ENCODE data around the gene SLC22A7.

SLC22A7 gene

GRCh38 chr6:43308990-43309477 is 11.0 kb downstream of the SLC22A7 start:
- H3K4me3 ChIP-seq (ENCODE audit: low read depth, low read length): no peak overlapping the region
- TF ChIP-seq CTCF (conservative IDR thresholded peaks at IDR 0.05; ENCODE audit: low read depth, low read length): no peak
- no peak for DNase-seq (ENCODE audit: low read depth)

GRCh38 chr6:43310134-43310533 is 12.1 kb downstream of the SLC22A7 start:
- H3K4me3 ChIP-seq (ENCODE audit: low read depth, low read length): no peak overlapping the region
- no peak for TF ChIP-seq CTCF (conservative IDR thresholded peaks at IDR 0.05; ENCODE audit: low read depth, low read length)
- DNase-seq (ENCODE audit: low read depth): no peak

- DNase-seq (ENCODE audit: low read depth): no peak
- H3K4me3 ChIP-seq (ENCODE audit: low read depth, low read length): no peak overlapping the region
- TF ChIP-seq CTCF (conservative IDR thresholded peaks at IDR 0.05; ENCODE audit: low read depth, low read length): no peak
Observed at GRCh38 chr6:43310624-43311023, 12.6 kb downstream of the SLC22A7 start.

- no peak for DNase-seq (ENCODE audit: low read depth)
- no peak overlapping the region for H3K4me3 ChIP-seq (ENCODE audit: low read depth, low read length)
- no peak for TF ChIP-seq CTCF (conservative IDR thresholded peaks at IDR 0.05; ENCODE audit: low read depth, low read length)
Observed at GRCh38 chr6:43311666-43312065, 13.6 kb downstream of the SLC22A7 start.

GRCh38 chr6:43313813-43314212 is 15.8 kb downstream of the SLC22A7 start:
- DNase-seq (ENCODE audit: low read depth): no peak
- TF ChIP-seq CTCF (conservative IDR thresholded peaks at IDR 0.05; ENCODE audit: low read depth, low read length): no peak
- no peak overlapping the region for H3K4me3 ChIP-seq (ENCODE audit: low read depth, low read length)

- no peak for DNase-seq (ENCODE audit: low read depth)
- no peak for TF ChIP-seq CTCF (conservative IDR thresholded peaks at IDR 0.05; ENCODE audit: low read depth, low read length)
- H3K4me3 ChIP-seq (ENCODE audit: low read depth, low read length): no peak overlapping the region
Observed at GRCh38 chr6:43318011-43318410, 20.0 kb downstream of the SLC22A7 start.

- TF ChIP-seq CTCF (conservative IDR thresholded peaks at IDR 0.05; ENCODE audit: low read depth, low read length): no peak
- no peak for DNase-seq (ENCODE audit: low read depth)
- H3K4me3 ChIP-seq (ENCODE audit: low read depth, low read length): no peak overlapping the region
Observed at GRCh38 chr6:43325876-43326275, 27.8 kb downstream of the SLC22A7 start.

Measured in choroid plexus epithelial cell (primary cell).